Kidney epithelial cell (primary cell): ENCODE measurements around the gene QKI. TPM values are rescaled to one million over a fixed set of nuclear protein-coding genes. Genes with fewer than 3 reads are reported as not detected.

ENCODE experiments used
- DNase-seq: peaks from one replicate; pipeline ENCODE4 v3.0.0-alpha.2; 2010; ENCODE audit warnings: low read depth
- H3K27me3 ChIP-seq: 2 replicates; pipeline ENCODE4 v1.6.0; 2011; ENCODE audit warnings: low read length; ENCODE audit not compliant: control insufficient read depth, insufficient read depth
- H3K36me3 ChIP-seq: 2 replicates; pipeline ENCODE4 v1.5.1; 2011; ENCODE audit warnings: low read length; ENCODE audit not compliant: control insufficient read depth, insufficient read depth
- H3K4me3 ChIP-seq: 2 replicates; pipeline ENCODE4 v1.5.1; 2011; ENCODE audit warnings: low read depth, mild to moderate bottlenecking, control low read depth, low read length
- total RNA-seq: library from RNA; depleted of rRNA; stranded (reverse); fragments of >200 nt; gene quantifications from 2 replicates; pipeline ENCODE4 v1.2.3, GENCODE V29; 2015
- TF ChIP-seq, protein P1 (sequence below): IDR thresholded peaks from 2 replicates; pipeline ENCODE4 v1.5.1; 2011; ENCODE audit warnings: mild to moderate bottlenecking, moderate library complexity, low read length, control low read depth, inconsistent platforms; ENCODE audit not compliant: insufficient read depth, poor library complexity, severe bottlenecking

The QKI gene
- total RNA-seq, 1 donor from 2014 or later: 173 TPM

GRCh38 chr6:163370464-163371117, 43.9 kb upstream of the QKI start:
- H3K27me3 ChIP-seq: no peaks in the 10 kb centered on the region
- TF ChIP-seq, protein P1, sequence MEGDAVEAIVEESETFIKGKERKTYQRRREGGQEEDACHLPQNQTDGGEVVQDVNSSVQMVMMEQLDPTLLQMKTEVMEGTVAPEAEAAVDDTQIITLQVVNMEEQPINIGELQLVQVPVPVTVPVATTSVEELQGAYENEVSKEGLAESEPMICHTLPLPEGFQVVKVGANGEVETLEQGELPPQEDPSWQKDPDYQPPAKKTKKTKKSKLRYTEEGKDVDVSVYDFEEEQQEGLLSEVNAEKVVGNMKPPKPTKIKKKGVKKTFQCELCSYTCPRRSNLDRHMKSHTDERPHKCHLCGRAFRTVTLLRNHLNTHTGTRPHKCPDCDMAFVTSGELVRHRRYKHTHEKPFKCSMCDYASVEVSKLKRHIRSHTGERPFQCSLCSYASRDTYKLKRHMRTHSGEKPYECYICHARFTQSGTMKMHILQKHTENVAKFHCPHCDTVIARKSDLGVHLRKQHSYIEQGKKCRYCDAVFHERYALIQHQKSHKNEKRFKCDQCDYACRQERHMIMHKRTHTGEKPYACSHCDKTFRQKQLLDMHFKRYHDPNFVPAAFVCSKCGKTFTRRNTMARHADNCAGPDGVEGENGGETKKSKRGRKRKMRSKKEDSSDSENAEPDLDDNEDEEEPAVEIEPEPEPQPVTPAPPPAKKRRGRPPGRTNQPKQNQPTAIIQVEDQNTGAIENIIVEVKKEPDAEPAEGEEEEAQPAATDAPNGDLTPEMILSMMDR: no peak
- no peak overlapping the region for H3K4me3 ChIP-seq
- H3K36me3 ChIP-seq: no peaks in the 10 kb centered on the region
- no peak for DNase-seq

- H3K36me3 ChIP-seq: no peaks in the 10 kb centered on the region
- no peak overlapping the region for H3K4me3 ChIP-seq
- TF ChIP-seq, protein P1: no peak
- no peak for DNase-seq
- H3K27me3 ChIP-seq: no peaks in the 10 kb centered on the region
Observed at GRCh38 chr6:163371129-163371528, 43.4 kb upstream of the QKI start.

DNA sequence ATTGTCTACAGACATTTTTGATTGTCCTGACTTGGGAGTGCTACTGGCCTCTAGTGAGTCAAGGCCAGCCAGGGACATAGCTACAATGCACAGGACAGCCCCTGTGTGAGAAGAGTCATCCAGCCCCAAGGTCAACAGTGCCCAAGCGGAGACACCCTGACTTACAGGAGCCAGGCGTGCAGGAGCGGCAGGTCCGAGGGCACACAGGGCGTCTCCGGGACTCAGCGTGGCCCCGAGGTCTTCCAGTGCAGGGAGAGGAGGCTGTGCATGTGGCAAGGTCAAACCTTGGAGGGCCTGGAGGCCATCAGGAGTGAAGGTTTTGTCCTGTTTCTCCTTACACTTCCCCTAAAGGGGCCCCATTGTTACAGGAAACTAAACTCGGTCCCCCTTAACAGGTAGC, 41.3 kb upstream of the QKI start:
- TF ChIP-seq, protein P1: no peak
- H3K36me3 ChIP-seq: no peaks in the 10 kb centered on the region
- no peak overlapping the region for H3K4me3 ChIP-seq
- no peaks in the 10 kb centered on the region for H3K27me3 ChIP-seq
- DNase-seq: no peak

- Histone ChIP-seq H3K4me3 (no peak overlapping the region), H3K27me3 (no peaks in the 10 kb centered on the region), H3K36me3 (no peaks in the 10 kb centered on the region)
- DNase-seq: no peak
- TF ChIP-seq, protein P1: no peak
Observed at GRCh38 chr6:163375361-163375760, 39.2 kb upstream of the QKI start.

GRCh38 chr6:163376187-163376586, 38.3 kb upstream of the QKI start:
- no peak for DNase-seq
- H3K36me3 ChIP-seq: no peaks in the 10 kb centered on the region
- no peaks in the 10 kb centered on the region for H3K27me3 ChIP-seq
- H3K4me3 ChIP-seq: no peak overlapping the region
- TF ChIP-seq, protein P1: no peak

DNA sequence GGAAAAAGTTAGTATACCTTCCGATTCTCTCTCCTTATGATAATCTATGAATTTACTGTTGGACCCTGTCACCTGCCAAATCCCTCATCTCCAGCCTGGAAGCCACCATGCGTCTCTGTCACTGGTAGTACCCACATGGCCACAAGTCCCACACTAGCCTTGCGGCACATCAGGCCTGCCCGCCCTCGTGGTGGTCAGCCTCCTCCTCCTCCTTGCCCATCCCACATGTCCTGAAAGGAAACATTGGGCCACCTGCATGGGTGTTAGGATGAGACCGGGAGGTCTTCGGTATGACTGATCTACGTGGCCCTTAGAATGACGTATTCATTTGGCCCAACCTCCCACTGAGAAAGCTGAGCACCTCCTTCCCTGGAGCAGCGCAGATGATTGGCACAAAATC, 37.0 kb upstream of the QKI start:
- H3K27me3 ChIP-seq: no peaks in the 10 kb centered on the region
- no peaks in the 10 kb centered on the region for H3K36me3 ChIP-seq
- DNase-seq: no peak
- H3K4me3 ChIP-seq: no peak overlapping the region
- TF ChIP-seq, protein P1: no peak
